ENCODE measurements around the gene LRP1B. TPM values are rescaled to one million over a fixed set of nuclear protein-coding genes. Genes with fewer than 3 reads are reported as not detected.
"Not testable (repeated sequence)": the region's sequence is repeated elsewhere in the genome, so short reads cannot be mapped to it uniquely, and the experiment has no call there.

Gene LRP1B
- total and polyA plus RNA-seq, 4 donors: 0.01 to 0.84 (median 0.17) TPM

- Histone ChIP-seq H3K9me3 (ENCODE audit: control insufficient read depth in 4 of 4, low read length in 3 of 4) (no peaks in the 10 kb centered on the region), H3K4me3 (ENCODE audit: low read depth in 1 of 3, low read length in 3 of 3) (no peak overlapping the region), H3K27me3 (ENCODE audit: control insufficient read depth in 4 of 4, insufficient read depth in 4 of 4, low read length in 3 of 4) (no peaks in the 10 kb centered on the region), H3K27ac (ENCODE audit: low read depth in 1 of 2, low read length in 2 of 2) (no peak overlapping the region), H3K9ac (ENCODE audit: low read depth in 1 of 2, low read length in 2 of 2) (no peak overlapping the region), H3K4me1 (ENCODE audit: control insufficient read depth in 4 of 4, insufficient read depth in 4 of 4, low read length in 3 of 4) (no peaks in the 10 kb centered on the region), H3K36me3 (ENCODE audit: control insufficient read depth in 4 of 4, insufficient read depth in 3 of 4, low read depth in 1 of 4, low read length in 3 of 4) (no peaks in the 10 kb centered on the region)
- no peak for DNase-seq (ENCODE audit: low spot score)
- WGBS: 70% methylated on average over 4 of the region's 4 CpGs
- TF ChIP-seq HNF4G (IDR thresholded peaks at IDR 0.05) (no peak), RAD21 (IDR thresholded peaks at IDR 0.05) (no peak), FOXA1 (IDR thresholded peaks at IDR 0.05) (no peak)
- TF ChIP-seq, protein P1, sequence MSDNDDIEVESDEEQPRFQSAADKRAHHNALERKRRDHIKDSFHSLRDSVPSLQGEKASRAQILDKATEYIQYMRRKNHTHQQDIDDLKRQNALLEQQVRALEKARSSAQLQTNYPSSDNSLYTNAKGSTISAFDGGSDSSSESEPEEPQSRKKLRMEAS (IDR thresholded peaks at IDR 0.05): no peak
Measured at GRCh38 chr2:140348826-140349225, 1782.0 kb downstream of the LRP1B start.

GRCh38 chr2:140344838-140345237 is 1786.0 kb downstream of the LRP1B start:
- Histone ChIP-seq H3K9me3 (ENCODE audit: control insufficient read depth in 4 of 4, low read length in 3 of 4) (no peaks in the 10 kb centered on the region), H3K27ac (ENCODE audit: low read depth in 1 of 2, low read length in 2 of 2) (no peak overlapping the region), H3K27me3 (ENCODE audit: control insufficient read depth in 4 of 4, insufficient read depth in 4 of 4, low read length in 3 of 4) (no peaks in the 10 kb centered on the region), H3K9ac (ENCODE audit: low read depth in 1 of 2, low read length in 2 of 2) (no peak overlapping the region), H3K36me3 (ENCODE audit: control insufficient read depth in 4 of 4, insufficient read depth in 3 of 4, low read depth in 1 of 4, low read length in 3 of 4) (no peaks in the 10 kb centered on the region), H3K4me3 (ENCODE audit: low read depth in 1 of 3, low read length in 3 of 3) (no peak overlapping the region), H3K4me1 (ENCODE audit: control insufficient read depth in 4 of 4, insufficient read depth in 4 of 4, low read length in 3 of 4) (no peaks in the 10 kb centered on the region)
- no peak for TF ChIP-seq HNF4A (conservative IDR thresholded peaks at IDR 0.05)
- TF ChIP-seq, protein P1 (IDR thresholded peaks at IDR 0.05): no peak
- TF ChIP-seq CTCF (IDR thresholded peaks at IDR 0.05; ENCODE audit: low read depth, low read length, missing input control): no peak
- TF ChIP-seq FOXA2 (IDR thresholded peaks at IDR 0.05): no peak
- TF ChIP-seq EGR1 (IDR thresholded peaks at IDR 0.05; ENCODE audit: low read depth in 2 of 2): no peak
- TF ChIP-seq FOXA1 (IDR thresholded peaks at IDR 0.05): no peak
- TF ChIP-seq HNF4G (IDR thresholded peaks at IDR 0.05): no peak
- no peak for TF ChIP-seq TAF1 (conservative IDR thresholded peaks at IDR 0.05)
- no peak for TF ChIP-seq JUND (IDR thresholded peaks at IDR 0.05)
- TF ChIP-seq, protein P2, sequence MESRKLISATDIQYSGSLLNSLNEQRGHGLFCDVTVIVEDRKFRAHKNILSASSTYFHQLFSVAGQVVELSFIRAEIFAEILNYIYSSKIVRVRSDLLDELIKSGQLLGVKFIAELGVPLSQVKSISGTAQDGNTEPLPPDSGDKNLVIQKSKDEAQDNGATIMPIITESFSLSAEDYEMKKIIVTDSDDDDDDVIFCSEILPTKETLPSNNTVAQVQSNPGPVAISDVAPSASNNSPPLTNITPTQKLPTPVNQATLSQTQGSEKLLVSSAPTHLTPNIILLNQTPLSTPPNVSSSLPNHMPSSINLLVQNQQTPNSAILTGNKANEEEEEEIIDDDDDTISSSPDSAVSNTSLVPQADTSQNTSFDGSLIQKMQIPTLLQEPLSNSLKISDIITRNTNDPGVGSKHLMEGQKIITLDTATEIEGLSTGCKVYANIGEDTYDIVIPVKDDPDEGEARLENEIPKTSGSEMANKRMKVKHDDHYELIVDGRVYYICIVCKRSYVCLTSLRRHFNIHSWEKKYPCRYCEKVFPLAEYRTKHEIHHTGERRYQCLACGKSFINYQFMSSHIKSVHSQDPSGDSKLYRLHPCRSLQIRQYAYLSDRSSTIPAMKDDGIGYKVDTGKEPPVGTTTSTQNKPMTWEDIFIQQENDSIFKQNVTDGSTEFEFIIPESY (IDR thresholded peaks at IDR 0.05): no peak
- no peak for TF ChIP-seq SP1 (IDR thresholded peaks at IDR 0.05)
- no peak for TF ChIP-seq REST (IDR thresholded peaks at IDR 0.05)
- no peak for TF ChIP-seq YY1 (IDR thresholded peaks at IDR 0.05)
- 75% methylated on average over 1 of the region's 1 CpG for WGBS
- no peak for DNase-seq (ENCODE audit: low spot score)

DNA sequence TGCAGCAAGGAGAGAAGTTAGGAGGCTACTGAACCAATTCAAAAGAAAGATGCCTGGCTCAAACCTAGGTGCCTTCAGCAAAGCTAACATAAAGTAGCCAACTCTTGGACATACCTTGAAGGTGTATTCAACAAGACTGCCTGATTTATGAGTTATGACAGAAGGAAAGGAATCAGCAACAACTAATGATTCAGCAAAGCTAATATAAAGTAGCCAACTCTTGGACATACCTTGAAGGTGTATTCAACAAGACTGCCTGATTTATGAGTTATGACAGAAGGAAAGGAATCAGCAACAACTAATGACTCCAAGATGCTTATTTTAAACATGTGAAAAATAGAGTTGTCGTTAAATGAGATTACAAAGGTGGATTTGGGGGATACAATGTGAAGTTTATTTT is 1786.5 kb downstream of the LRP1B start:
- H3K4me3 ChIP-seq (ENCODE audit: low read depth in 1 of 3, low read length in 3 of 3); H3K36me3 ChIP-seq (ENCODE audit: control insufficient read depth in 4 of 4, insufficient read depth in 3 of 4, low read depth in 1 of 4, low read length in 3 of 4); H3K27me3 ChIP-seq (ENCODE audit: control insufficient read depth in 4 of 4, insufficient read depth in 4 of 4, low read length in 3 of 4); H3K4me1 ChIP-seq (ENCODE audit: control insufficient read depth in 4 of 4, insufficient read depth in 4 of 4, low read length in 3 of 4); H3K9me3 ChIP-seq (ENCODE audit: control insufficient read depth in 4 of 4, low read length in 3 of 4); H3K27ac ChIP-seq (ENCODE audit: low read depth in 1 of 2, low read length in 2 of 2); DNase-seq (ENCODE audit: low spot score); H3K9ac ChIP-seq (ENCODE audit: low read depth in 1 of 2, low read length in 2 of 2): not testable (repeated sequence)
- 78% methylated on average over 1 of the region's 1 CpG for WGBS
